ENCODE data around the gene SLC2A4.

DNA sequence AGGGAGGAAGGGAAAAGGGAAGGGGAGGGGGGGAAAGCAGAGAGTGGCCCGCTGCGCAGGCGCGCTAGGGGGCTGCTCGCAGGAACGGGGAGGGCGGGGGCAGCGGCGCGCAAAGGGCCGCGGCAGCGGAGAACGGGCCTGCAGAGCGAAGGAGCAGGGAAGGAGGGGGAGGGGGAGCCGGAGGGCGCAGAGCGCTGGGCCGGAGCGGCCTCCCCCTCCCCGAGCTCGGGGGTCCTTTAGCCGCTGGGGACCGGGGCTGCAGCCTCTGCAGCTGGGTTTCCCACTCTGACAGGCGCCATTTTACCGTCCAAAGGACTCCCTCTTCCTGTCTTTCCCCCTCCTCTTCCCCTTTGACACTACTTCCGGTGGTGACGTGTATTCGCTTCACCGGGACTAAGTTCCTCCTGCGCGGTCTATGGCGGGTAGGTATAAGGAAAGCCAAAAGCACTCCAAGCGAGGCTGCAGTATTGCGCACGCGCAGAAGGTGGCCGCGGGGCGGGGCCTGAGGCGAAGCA lies 29.8 kb upstream of the SLC2A4 start, which contains the start of gene CTDNEP1:
- no peak for TF ChIP-seq ZNF274 (IDR thresholded peaks at IDR 0.05; ENCODE audit: low read depth, low read length)
- peak; percentile 75 for TF ChIP-seq YY1 (IDR thresholded peaks at IDR 0.05; ENCODE audit: insufficient read depth, insufficient read length)
- TF ChIP-seq SUZ12 (IDR thresholded peaks at IDR 0.05; ENCODE audit: extremely low read depth, insufficient read depth, insufficient read length), result no peak
